22Rv1 (cell line): ENCODE data around the gene SGCD.

Experiments used
- ZFX ChIP-seq: fragments of 450-650 bp; IDR thresholded peaks from 2 replicates; pipeline ENCODE4 v1.6.1; 2017; ENCODE audit warnings: antibody characterized with exemption, borderline replicate concordance
- TF ChIP-seq, protein P1 (sequence below): fragments of 450-650 bp; IDR thresholded peaks from 2 replicates; pipeline ENCODE4 v1.5.1; 2017; ENCODE audit warnings: mild to moderate bottlenecking

DNA sequence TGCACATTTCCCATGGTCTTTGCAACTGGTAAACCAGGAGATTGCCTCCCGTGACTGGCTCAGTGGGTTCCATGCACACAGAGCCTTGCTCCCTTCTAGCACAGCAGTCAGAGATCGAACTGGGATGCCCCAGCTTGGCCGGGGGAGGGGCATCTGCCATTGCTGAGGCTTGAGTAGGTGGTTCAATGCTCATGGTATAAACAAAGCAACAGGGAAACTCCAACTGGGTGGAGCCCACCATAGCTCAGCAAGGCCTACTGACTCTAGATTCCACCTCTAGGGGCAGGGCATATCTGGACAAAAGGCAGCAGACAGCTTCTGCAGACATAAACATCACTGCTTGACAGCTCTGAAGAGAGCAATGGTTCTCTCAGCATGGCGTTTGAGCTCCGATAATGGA lies 456.1 kb downstream of the SGCD start:
- TF ChIP-seq, protein P1, sequence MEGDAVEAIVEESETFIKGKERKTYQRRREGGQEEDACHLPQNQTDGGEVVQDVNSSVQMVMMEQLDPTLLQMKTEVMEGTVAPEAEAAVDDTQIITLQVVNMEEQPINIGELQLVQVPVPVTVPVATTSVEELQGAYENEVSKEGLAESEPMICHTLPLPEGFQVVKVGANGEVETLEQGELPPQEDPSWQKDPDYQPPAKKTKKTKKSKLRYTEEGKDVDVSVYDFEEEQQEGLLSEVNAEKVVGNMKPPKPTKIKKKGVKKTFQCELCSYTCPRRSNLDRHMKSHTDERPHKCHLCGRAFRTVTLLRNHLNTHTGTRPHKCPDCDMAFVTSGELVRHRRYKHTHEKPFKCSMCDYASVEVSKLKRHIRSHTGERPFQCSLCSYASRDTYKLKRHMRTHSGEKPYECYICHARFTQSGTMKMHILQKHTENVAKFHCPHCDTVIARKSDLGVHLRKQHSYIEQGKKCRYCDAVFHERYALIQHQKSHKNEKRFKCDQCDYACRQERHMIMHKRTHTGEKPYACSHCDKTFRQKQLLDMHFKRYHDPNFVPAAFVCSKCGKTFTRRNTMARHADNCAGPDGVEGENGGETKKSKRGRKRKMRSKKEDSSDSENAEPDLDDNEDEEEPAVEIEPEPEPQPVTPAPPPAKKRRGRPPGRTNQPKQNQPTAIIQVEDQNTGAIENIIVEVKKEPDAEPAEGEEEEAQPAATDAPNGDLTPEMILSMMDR: no peak
- TF ChIP-seq ZFX: no peak
